GM21515 (cell line): ENCODE data around the gene CDKN2B-AS1.
"Not testable (repeated sequence)": the region's sequence is repeated elsewhere in the genome, so short reads cannot be mapped to it uniquely, and the experiment has no call there.

Experiments used
- ATAC-seq: cut with Tn5 transposase; IDR thresholded peaks from one replicate; pipeline ENCODE4 v1.9.1; 2021; ENCODE audit not compliant: unreplicated experiment

The CDKN2B-AS1 gene

GRCh38 chr9:21994556-21995005 is at the start of gene CDKN2B-AS1:
Gene CDKN2B-AS1 (plus strand): TSS chr9:21994791.
- ATAC-seq, result peak; percentile 43

GRCh38 chr9:21945606-21946005 is 49.0 kb upstream of the CDKN2B-AS1 start:
- no peak for ATAC-seq

GRCh38 chr9:21958833-21959232 is 35.8 kb upstream of the CDKN2B-AS1 start:
- ATAC-seq, result no peak

- ATAC-seq, result not testable (repeated sequence)
Observed at GRCh38 chr9:21959268-21959667, 35.3 kb upstream of the CDKN2B-AS1 start.

- ATAC-seq, result no peak
Observed at GRCh38 chr9:21961569-21961968, 33.0 kb upstream of the CDKN2B-AS1 start.

GRCh38 chr9:21964925-21965385 is 29.6 kb upstream of the CDKN2B-AS1 start:
- ATAC-seq, result peak; percentile 53

- ATAC-seq, result peak; percentile 81
Observed at GRCh38 chr9:21965401-21965951, 29.1 kb upstream of the CDKN2B-AS1 start.

GRCh38 chr9:21966140-21966851 is 28.3 kb upstream of the CDKN2B-AS1 start:
- ATAC-seq, result no peak

- ATAC-seq, result no peak
Observed at GRCh38 chr9:21967169-21967568, 27.4 kb upstream of the CDKN2B-AS1 start.

- ATAC-seq, result no peak
Observed at GRCh38 chr9:21967702-21968101, 26.9 kb upstream of the CDKN2B-AS1 start.

GRCh38 chr9:21968331-21969010 is 26.1 kb upstream of the CDKN2B-AS1 start:
- ATAC-seq, result no peak

- ATAC-seq, result no peak
Observed at GRCh38 chr9:21969011-21969940, 25.3 kb upstream of the CDKN2B-AS1 start.

GRCh38 chr9:21969951-21970799 is 24.4 kb upstream of the CDKN2B-AS1 start:
- ATAC-seq, result no peak

- ATAC-seq, result no peak
Observed at GRCh38 chr9:21970800-21971640, 23.6 kb upstream of the CDKN2B-AS1 start.

- ATAC-seq, result no peak
Observed at GRCh38 chr9:21972361-21972760, 22.2 kb upstream of the CDKN2B-AS1 start.

- no peak for ATAC-seq
Observed at GRCh38 chr9:21974343-21974721, 20.3 kb upstream of the CDKN2B-AS1 start.

GRCh38 chr9:21974722-21975409 is 19.7 kb upstream of the CDKN2B-AS1 start:
- peak; percentile 54 for ATAC-seq

- no peak for ATAC-seq
Observed at GRCh38 chr9:21976334-21976875, 18.2 kb upstream of the CDKN2B-AS1 start.
